HG02943 (cell line): Measurements from ENCODE around the gene NFAM1.
A peak's percentile ranks its signal among the peaks of the same experiment; 100 is the strongest.

Experiments used
- ATAC-seq: cut with Tn5 transposase; IDR thresholded peaks from one replicate; pipeline ENCODE4 v1.9.1; 2021; ENCODE audit warnings: mild to moderate bottlenecking, low read depth, moderate library complexity; ENCODE audit not compliant: unreplicated experiment

Gene NFAM1

DNA sequence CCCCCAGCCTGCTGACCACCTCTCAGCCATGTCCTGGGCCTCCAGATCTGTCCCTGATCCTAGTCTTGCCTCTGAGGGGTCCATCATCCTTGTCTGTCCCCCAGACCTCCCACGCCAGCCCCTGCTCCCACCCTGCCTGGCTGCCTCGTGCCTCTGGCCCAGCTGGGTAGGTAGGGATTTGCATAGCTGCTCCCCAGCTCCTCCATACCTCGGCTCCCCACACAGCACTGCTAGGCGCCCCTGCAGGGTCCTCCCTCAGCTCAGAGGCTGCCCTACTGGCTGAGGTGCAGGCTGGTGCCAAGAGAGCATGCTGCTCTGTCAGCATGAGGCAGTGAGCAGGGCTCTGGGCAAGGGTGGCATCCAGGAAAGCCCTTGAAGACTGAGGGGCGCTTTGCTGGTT is 47.7 kb downstream of the NFAM1 start:
- no peak for ATAC-seq

GRCh38 chr22:42383851-42384417 is 48.3 kb downstream of the NFAM1 start:
- ATAC-seq: no peak

DNA sequence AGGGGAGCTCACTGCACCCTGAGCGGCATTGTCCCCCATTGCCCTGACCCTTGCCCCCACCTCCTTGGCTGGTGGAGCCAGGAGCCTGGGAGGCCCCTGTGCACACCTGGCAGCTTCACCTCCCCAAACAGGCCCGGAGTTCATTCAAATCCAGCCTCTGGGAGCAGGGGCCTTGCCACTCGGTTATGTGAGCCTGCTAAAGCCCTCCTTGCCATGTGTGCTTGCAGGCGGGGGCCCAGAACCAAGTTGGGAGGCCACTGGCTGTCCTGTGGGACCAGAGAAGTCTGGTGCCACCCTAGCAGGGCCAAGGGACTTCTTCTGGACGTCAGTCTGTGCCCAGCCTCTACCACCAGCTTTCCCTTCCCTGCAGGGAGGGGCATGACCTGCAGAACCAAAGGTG is 48.9 kb downstream of the NFAM1 start:
- ATAC-seq: no peak

DNA sequence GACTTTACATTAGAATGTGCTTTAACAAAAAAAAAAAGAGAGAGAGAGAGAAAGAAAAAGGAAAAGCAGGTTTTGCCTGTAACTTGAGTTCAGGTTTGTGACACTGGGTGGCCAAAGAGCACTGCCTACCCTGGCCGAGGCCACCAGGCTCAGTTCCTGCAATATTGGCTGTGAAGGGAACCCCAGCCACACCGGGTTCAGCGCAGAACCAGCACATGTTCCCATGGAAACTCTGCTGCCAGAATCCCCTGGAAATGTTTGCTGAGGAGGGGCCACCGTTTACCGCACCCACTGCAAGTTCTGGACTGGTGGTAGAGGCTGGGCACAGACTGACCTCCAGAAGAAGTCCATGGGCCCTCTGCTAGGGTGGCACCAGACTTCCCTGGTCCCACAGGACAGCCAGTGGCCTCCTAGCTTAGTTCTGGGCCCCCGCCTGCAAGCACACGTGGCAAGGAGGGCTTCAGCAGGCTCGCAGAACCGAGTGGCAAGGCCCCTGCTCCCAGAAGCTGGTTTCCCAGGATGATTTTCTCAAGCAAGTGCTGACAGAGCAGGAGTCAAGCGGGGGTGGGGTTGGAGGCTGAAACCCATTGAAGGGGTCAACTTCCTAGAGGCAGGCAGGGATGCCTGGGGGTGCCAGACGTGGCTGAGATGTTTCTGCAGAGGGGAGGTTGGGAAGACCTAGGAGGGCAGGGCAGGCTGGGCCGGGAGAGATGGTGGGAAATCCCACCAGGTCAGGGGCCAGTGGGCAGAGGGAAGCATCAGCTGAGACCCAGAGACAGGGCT is 51.2 kb downstream of the NFAM1 start:
- ATAC-seq: no peak

DNA sequence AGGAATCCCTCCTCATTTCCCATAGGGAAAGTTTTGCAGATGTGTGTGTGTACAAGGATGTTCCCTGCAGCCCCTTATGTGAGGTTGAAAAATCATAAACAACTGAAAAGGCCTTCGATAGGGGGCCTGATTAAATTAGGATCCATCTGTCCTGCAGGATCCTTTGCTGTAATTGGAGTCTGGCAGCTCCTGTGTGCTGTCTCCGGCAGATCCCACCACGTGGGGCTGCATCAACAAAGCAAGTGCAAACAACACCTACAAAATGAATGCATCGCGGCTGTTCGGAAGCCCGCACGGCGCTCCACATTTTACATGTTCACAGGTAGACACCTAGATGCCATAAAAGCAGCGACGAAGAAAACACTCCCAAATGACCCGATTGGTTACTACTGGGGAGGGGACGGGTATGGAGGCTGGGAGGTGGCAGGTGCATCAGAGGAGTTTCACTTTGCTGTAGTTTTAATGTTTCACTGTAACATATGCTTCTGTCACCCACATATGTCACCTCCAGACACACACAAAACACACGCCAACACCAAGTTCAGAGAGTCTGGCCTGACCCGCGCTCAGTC is 52.2 kb downstream of the NFAM1 start:
- ATAC-seq: no peak

- no peak for ATAC-seq
Observed at GRCh38 chr22:42376711-42377554, 55.3 kb downstream of the NFAM1 start.

- no peak for ATAC-seq
Observed at GRCh38 chr22:42375982-42376381, 56.2 kb downstream of the NFAM1 start.

- ATAC-seq: no peak
Observed at GRCh38 chr22:42372976-42373375, 59.2 kb downstream of the NFAM1 start.

DNA sequence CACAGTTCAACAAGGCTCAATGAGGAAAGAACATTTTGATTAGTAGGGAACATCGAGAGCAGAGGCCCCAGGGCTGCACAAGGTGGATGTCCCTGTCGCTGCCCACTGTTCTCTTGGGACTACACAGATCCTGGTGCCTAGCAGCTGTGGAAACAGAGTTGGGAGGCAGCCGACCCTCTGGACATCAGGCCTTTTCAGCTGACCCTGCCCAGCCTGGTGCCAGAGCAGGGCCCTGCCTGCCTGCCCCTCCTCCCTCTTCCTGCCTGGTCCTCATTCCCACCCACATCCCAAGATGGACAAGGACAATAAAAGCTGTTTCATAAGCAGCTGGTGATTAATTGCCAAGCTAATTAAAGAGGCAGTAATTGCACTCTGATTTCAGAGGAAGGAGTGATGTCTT is 60.7 kb downstream of the NFAM1 start:
- ATAC-seq: no peak

DNA sequence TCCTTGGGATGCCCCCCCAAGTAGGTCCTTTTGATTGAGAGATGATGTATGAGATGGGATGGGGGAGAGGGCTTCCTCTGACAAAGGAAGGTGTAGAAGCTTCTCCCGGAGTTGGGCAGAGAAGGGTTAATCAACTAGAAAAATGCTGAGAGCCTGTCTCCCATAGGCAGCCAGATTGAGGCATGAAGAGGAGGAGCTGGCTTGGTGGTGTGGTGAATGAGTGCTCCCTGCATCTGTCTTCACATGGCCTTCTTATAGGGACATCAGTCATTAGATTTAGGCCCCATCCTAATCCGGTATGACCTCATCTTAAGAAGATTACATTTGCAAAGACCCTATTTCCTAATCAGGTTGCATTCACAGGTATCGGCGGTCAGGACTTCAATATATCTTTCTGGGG is 61.1 kb downstream of the NFAM1 start:
- ATAC-seq: no peak

- peak; percentile 92 for ATAC-seq
Observed at GRCh38 chr22:42369250-42370041, 62.8 kb downstream of the NFAM1 start.

DNA sequence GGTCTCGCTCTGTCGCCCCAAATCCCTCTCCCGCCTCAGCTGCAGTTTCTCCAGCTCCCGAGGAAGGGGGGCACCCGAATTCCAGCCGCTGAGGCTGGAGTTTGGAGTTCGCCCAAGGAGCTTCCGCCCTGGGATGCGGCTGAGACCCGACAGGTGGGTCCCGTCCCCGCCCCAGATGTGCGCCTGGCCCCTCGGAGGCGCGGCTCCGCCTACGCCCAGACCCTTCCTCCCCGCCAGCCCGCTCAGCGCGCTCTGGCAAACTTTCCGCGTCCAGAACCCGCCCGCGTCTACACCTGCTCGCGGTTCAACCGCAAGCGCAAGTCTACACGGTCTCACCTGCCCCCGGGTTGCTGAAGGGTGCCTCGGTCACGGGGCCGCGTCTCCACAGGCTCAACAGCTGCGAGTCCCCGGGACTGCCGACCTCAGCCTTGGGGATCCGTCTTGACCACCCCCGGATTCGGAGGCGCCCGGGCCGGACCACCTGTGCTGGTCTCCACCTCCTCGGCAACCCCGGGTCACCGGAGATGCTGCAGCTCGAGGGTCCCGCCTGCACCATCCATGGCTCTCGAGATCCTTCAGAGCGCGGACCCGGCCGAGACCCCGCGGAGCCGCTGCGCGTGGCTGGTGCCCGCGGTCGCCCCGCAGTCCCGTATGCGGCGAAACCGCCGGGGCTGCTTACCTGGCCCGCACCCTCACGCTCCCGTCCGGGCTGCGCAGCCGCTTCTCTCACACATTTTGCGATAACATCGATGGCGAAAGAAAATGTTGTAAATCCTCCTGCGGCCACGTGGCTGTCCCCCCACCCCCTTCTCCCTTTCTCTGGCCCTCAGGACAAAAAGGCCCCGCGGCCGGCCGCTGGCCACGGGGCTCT is 63.6 kb downstream of the NFAM1 start:
- peak; percentile 16 for ATAC-seq

- ATAC-seq: no peak
Observed at GRCh38 chr22:42367980-42368378, 64.2 kb downstream of the NFAM1 start.

DNA sequence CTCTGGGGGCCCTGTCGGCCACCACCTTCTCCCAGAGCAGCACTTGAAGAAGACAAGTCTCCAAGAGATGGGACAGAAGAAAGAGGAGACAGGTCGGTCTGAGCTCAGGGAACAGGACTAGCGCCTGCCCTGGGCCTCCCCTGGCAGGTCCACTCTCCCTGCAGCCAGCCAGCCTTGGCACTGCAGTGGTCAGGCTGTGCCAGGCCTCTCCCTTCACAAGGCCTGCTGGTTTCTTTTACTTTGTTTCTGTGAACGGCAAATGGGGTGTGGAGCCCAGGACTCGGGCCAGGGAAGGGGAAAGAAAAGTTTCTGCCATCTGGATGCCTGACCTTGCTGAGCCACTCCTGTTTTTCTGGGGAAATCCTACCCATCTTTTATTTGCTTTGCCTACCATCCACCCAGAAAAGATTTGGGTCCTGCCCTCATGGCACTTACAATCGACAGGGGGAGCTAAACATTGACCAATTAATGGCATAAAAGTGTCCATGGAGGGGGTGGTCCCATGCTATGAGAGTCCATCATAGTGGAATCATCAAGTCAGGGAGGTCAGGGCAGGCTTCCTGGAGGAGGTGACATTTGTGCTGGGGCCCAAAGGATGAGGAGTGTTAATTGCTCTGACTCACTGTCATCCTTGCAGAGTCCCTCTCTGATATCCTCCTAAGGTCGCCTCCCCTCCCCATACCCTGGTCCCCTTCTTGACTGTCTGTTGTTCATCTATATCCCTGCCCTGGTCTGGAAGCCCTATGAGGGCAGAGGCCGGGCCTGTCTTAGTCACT is 65.2 kb downstream of the NFAM1 start:
- no peak for ATAC-seq

DNA sequence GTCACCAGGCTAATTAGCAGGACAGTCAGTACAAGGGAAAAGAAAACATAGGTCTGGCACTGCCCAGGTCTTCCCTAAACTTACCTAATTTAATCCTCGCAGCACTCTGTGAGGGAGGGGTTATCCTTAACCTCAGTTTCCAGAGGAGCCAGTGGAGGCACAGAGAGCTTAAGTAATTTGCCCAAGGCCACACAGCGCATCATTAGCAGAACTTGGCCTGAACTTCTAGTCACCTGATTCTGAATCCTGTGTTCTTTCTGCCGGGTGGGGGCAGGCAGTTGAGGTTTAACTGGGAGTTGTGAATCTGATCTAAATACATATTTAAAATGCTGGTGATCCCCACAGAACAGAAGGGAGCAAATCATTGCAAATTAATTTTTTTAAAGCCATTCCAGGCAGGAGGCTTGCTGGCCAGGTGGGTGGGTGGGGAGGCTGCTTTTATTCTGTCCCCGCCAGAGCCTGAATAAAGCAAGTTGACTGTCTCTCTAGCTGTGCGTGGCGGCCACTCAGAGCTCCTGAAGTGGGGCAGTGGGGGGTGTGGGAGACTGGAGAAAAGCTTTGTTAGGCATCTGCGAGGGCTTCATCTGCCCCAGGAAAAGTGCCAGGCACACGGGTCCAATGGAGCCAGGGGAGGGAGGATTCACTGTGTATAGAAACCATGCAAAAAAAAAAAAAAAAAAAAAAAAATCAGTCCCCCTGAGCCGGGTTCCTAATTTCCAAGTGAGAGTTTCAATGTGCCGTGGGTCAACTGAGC is 66.1 kb downstream of the NFAM1 start:
- ATAC-seq: no peak

DNA sequence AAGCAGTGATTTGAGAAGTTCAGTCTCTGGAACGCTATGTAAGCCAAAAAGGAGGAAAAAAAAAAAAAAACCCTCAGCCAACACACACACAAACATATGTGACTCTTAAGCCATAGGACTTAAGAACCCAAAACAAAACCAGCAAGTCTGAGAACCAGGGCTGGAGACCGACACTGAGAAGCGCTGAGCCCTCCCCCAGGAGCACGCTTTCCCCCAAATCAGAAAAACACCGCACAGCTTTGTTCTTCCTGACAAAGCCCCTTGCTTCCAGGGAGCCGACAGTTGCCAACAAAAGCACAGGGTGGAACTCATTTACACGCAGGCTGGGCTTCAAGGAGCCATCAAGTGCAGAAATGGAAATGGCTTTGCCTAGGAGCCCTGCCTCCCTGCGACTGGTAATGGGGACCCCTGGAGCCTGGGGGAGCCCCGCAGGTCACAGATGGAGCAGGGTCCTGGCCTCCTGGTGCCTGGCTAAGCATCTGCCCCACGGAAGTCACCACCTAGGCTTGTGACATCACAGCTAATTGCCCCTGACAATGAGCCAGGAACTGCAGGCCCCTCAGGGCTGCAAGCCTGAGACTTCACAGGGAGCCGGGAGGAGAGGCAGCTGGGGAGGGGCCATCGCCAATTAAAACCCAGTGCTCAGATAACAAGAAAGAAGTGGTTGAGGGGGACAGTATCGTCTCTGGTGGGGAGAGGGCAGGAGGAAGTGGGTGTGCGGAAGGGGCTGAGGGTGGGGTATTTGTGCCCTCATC is 66.9 kb downstream of the NFAM1 start:
- ATAC-seq: no peak

DNA sequence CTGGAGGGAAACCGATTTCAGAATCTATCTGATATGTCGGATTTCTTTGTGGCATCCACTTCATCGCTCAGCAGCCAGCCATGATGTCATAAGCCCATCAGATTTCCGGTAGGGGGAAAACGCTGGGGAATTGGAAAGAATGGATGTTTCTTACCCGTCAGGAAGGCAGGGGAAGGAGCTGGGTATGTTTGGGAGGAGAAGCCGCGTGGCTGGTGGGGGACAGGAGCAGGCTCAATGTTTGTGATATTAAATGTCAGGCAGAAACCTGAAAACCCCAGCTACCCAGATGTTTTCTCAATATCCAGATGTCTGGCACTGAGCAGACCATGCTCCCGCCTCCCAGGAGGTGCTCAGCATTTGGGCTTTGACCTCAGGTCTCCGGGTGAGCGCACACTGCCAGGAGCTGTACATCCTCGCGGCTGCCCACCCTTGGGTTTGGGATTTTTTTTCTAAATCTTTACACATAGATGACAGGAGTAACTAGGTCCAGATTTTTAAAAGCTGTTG is 67.5 kb downstream of the NFAM1 start:
- no peak for ATAC-seq
